HG03521 (cell line): Measurements from ENCODE around the gene BAAT.
"Not testable (repeated sequence)": the region's sequence is repeated elsewhere in the genome, so short reads cannot be mapped to it uniquely, and the experiment has no call there.

Experiments
- ATAC-seq: cut with Tn5 transposase; IDR thresholded peaks from one replicate; pipeline ENCODE4 v1.9.1; 2021; ENCODE audit warnings: mild to moderate bottlenecking, moderate library complexity; ENCODE audit not compliant: unreplicated experiment

The BAAT gene

GRCh38 chr9:101384873-101385536, at the start of gene BAAT:
Gene BAAT (minus strand): TSS chr9:101385006. CDS start chr9:101371404, 13,602 bp downstream.
- not testable (repeated sequence) for ATAC-seq

- no peak for ATAC-seq
Observed at GRCh38 chr9:101433229-101433628, 48.4 kb upstream of the BAAT start.

- ATAC-seq = no peak
Observed at GRCh38 chr9:101432740-101433139, 47.9 kb upstream of the BAAT start.

- no peak for ATAC-seq
Observed at GRCh38 chr9:101432171-101432570, 47.4 kb upstream of the BAAT start.

- ATAC-seq = no peak
Observed at GRCh38 chr9:101429736-101430135, 44.9 kb upstream of the BAAT start.

- no peak for ATAC-seq
Observed at GRCh38 chr9:101428909-101429308, 44.1 kb upstream of the BAAT start.

- peak; percentile 51 for ATAC-seq
Observed at GRCh38 chr9:101427957-101428655, 43.3 kb upstream of the BAAT start.

- no peak for ATAC-seq
Observed at GRCh38 chr9:101427358-101427757, 42.6 kb upstream of the BAAT start.

GRCh38 chr9:101421653-101422065, 36.9 kb upstream of the BAAT start:
- ATAC-seq = no peak

- no peak for ATAC-seq
Observed at GRCh38 chr9:101419863-101420262, 35.1 kb upstream of the BAAT start.

- no peak for ATAC-seq
Observed at GRCh38 chr9:101418518-101419430, 34.0 kb upstream of the BAAT start.

GRCh38 chr9:101417977-101418376, 33.2 kb upstream of the BAAT start:
- ATAC-seq = no peak

- no peak for ATAC-seq
Observed at GRCh38 chr9:101417389-101417788, 32.6 kb upstream of the BAAT start.

- no peak for ATAC-seq
Observed at GRCh38 chr9:101415578-101415977, 30.8 kb upstream of the BAAT start.

GRCh38 chr9:101414839-101415238, 30.0 kb upstream of the BAAT start:
- ATAC-seq = no peak

GRCh38 chr9:101409079-101409477, 24.3 kb upstream of the BAAT start:
- ATAC-seq = no peak

GRCh38 chr9:101408374-101409078, 23.7 kb upstream of the BAAT start:
- no peak for ATAC-seq

GRCh38 chr9:101403516-101404285, 18.9 kb upstream of the BAAT start:
- no peak for ATAC-seq

- no peak for ATAC-seq
Observed at GRCh38 chr9:101400120-101400519, 15.3 kb upstream of the BAAT start.

- no peak for ATAC-seq
Observed at GRCh38 chr9:101399643-101399970, 14.8 kb upstream of the BAAT start.
